ENCODE measurements around the gene MEGF10. TPM values are rescaled to one million over a fixed set of nuclear protein-coding genes. Genes with fewer than 3 reads are reported as not detected.

MEGF10 gene
- total RNA-seq, 1 donor from 2014 or later: 13.3 TPM

- H3K27me3 Mint-ChIP-seq: no peaks in the 10 kb centered on the region
- H3K4me3 Mint-ChIP-seq: no peak overlapping the region
- H3K36me3 Mint-ChIP-seq: no peaks in the 10 kb centered on the region
- H3K4me1 Mint-ChIP-seq (ENCODE audit: unreplicated experiment): peaks cover 32% of the 10 kb centered on the region
- no peak for TF ChIP-seq CTCF (conservative IDR thresholded peaks at IDR 0.05)
- no peaks in the 10 kb centered on the region for H3K9me3 Mint-ChIP-seq
- DNase-seq (ENCODE audit: extremely low spot score, unreplicated experiment): no peak
- H3K27ac Mint-ChIP-seq: no peak overlapping the region
These were observed 120.4 kb downstream of the MEGF10 start for GRCh38 chr5:127410959-127411358.

GRCh38 chr5:127411381-127411780 lies 120.8 kb downstream of the MEGF10 start:
- no peaks in the 10 kb centered on the region for H3K9me3 Mint-ChIP-seq
- no peak for DNase-seq (ENCODE audit: extremely low spot score, unreplicated experiment)
- H3K4me1 Mint-ChIP-seq (ENCODE audit: unreplicated experiment): peaks cover 28% of the 10 kb centered on the region
- no peaks in the 10 kb centered on the region for H3K36me3 Mint-ChIP-seq
- no peak overlapping the region for H3K4me3 Mint-ChIP-seq
- H3K27ac Mint-ChIP-seq: no peak overlapping the region
- no peak for TF ChIP-seq CTCF (conservative IDR thresholded peaks at IDR 0.05)
- H3K27me3 Mint-ChIP-seq: no peaks in the 10 kb centered on the region

GRCh38 chr5:127412698-127413097 lies 122.1 kb downstream of the MEGF10 start:
- no peak overlapping the region for H3K4me3 Mint-ChIP-seq
- H3K36me3 Mint-ChIP-seq: no peaks in the 10 kb centered on the region
- no peaks in the 10 kb centered on the region for H3K27me3 Mint-ChIP-seq
- no peak for TF ChIP-seq CTCF (conservative IDR thresholded peaks at IDR 0.05)
- H3K27ac Mint-ChIP-seq: no peak overlapping the region
- peaks cover 22% of the 10 kb centered on the region for H3K4me1 Mint-ChIP-seq (ENCODE audit: unreplicated experiment)
- no peaks in the 10 kb centered on the region for H3K9me3 Mint-ChIP-seq
- DNase-seq (ENCODE audit: extremely low spot score, unreplicated experiment): no peak

GRCh38 chr5:127415034-127415433 lies 124.4 kb downstream of the MEGF10 start:
- Mint-ChIP-seq H3K36me3 (no peaks in the 10 kb centered on the region), H3K27me3 (no peaks in the 10 kb centered on the region), H3K27ac (no peak overlapping the region), H3K4me1 (ENCODE audit: unreplicated experiment) (peaks cover 26% of the 10 kb centered on the region), H3K9me3 (no peaks in the 10 kb centered on the region), H3K4me3 (no peak overlapping the region)
- TF ChIP-seq CTCF (conservative IDR thresholded peaks at IDR 0.05): no peak
- no peak for DNase-seq (ENCODE audit: extremely low spot score, unreplicated experiment)

GRCh38 chr5:127416906-127417305 lies 126.3 kb downstream of the MEGF10 start:
- no peak for DNase-seq (ENCODE audit: extremely low spot score, unreplicated experiment)
- Mint-ChIP-seq H3K9me3 (no peaks in the 10 kb centered on the region), H3K27me3 (no peaks in the 10 kb centered on the region), H3K4me1 (ENCODE audit: unreplicated experiment) (peaks cover 21% of the 10 kb centered on the region), H3K27ac (no peak overlapping the region), H3K36me3 (no peaks in the 10 kb centered on the region), H3K4me3 (no peak overlapping the region)
- TF ChIP-seq CTCF (conservative IDR thresholded peaks at IDR 0.05): no peak

- H3K9me3 Mint-ChIP-seq: no peaks in the 10 kb centered on the region
- H3K27ac Mint-ChIP-seq: no peak overlapping the region
- TF ChIP-seq CTCF (conservative IDR thresholded peaks at IDR 0.05): no peak
- H3K4me1 Mint-ChIP-seq (ENCODE audit: unreplicated experiment): peaks cover 21% of the 10 kb centered on the region
- no peaks in the 10 kb centered on the region for H3K36me3 Mint-ChIP-seq
- no peak for DNase-seq (ENCODE audit: extremely low spot score, unreplicated experiment)
- H3K27me3 Mint-ChIP-seq: no peaks in the 10 kb centered on the region
- no peak overlapping the region for H3K4me3 Mint-ChIP-seq
These were observed 126.9 kb downstream of the MEGF10 start for GRCh38 chr5:127417528-127417927.
